Cerebellar nuclear complex (tissue), 1 donor: ENCODE results near the gene USE1.

ENCODE experiments used
- DNase-seq, 2 experiments: peaks; one replicate each; lab custom pipeline; 2025; lab: John Stamatoyannopoulos, UW

Gene USE1

DNA sequence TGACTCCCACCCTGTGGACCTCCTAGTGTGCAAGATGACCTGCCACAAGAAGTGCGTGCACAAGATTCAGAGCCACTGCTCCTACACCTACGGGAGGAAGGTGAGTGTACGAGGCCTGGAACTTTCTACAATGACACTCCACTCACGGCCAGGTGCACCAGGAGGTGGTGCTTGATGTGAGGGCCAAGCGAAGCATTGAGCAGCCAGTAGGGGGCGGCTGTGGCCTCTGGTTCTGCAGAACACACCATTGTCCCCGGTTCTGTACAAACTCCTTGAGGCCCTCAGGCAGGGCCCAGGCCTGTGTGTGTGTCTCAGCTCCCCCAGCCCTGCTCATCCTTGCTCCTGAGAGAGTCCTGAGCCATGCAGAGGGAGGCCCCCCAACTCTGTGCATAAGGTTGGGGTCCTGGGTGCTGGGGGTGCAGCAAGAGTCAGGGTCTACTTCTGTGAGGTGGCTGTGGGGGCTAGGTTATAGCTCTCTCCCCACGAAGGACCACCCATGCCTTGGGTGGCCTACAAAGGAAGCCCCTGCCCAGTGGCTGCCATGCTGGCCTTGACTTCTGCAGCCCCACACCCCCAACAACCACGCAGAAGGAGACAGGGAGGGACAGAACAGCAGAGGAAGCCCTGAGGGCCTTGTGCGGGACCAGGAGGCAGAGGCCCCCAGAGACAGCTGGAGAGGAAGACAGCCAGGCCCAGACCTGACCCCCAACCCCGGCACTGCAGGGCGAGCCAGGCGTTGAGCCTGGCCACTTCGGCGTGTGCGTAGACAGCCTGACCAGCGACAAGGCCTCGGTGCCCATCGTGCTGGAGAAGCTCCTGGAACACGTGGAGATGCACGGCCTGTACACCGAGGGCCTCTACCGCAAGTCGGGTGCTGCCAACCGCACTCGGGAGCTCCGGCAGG lies 9.7 kb upstream of the USE1 start:
- DNase-seq: no peak

DNA sequence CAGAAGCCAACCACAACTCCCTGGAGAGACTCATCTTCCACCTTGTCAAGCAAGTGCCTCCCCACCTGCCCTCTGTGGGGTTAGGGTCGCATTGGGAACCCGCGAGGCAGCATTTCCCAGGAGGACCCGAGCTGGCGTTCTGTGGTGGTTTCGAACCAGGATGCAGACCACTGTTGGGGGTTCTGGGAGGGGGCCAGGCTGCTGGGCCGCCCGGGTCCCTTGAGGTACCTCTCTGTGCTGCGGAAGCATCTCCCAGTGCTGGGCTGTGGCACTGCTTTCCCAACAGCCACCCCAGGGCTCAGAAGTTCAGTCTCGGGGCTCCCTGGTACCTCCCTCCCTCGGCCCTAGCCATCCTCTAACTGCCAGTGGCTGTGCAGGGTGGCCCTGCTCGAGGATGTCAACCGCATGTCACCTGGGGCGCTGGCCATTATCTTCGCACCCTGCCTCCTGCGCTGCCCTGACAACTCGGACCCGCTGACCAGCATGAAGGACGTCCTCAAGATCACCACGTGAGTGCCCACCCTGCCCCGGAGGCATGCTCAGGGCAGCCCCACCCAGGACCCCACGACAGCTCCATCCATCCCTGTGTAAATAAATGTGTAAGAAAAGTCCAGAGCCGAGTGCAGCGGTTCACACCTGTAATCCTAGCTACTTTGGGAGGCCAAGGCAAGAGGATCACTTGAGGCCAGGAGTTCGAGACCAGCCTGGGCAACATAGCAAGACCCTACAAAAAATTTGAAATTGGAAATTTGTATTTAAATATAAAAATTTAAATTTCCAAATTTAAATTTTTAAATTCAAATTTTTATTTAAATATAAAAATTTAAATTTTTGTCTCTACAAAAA lies 8.2 kb upstream of the USE1 start:
- no peak for DNase-seq

DNA sequence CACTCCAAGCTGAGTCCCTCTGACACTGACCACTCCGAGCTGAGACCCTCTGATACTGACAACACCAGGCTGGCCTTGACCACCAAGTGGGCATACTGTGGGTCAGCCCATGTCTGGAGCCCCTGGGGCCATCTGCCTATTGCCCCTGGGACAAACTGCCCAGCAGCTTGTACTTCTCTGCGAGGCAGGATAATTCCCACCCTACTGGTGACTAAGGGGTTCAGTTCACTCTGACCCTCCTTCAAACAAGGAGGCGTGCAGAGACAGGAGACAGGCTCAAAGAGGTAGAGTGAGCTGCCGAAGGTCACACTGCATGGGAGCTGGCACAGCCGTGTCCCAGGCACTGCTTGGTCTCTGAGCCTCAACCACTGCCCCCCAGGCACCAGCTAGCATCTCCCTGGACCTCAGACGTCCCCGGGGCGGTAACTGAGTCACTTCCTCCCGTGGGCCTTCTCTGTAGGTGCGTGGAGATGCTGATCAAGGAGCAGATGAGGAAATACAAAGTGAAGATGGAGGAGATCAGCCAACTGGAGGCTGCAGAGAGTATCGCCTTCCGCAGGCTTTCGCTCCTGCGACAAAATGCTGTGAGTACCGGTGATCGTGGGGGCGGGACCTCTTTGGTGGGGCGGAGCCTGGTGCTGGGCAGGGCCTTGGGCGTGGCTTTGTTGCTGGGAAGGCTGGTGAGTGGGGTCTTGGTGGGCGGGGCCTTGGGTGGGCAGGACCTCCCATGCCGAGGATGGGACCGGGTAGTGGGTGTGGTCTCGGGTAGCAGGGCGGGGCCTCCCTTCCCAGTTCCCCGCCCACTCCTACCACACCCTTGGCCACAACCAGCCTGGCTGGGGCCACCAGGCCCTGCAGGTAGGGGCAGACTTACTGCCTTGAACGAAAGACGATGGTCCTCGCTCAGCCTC lies 5.8 kb upstream of the USE1 start:
- DNase-seq: no peak

DNA sequence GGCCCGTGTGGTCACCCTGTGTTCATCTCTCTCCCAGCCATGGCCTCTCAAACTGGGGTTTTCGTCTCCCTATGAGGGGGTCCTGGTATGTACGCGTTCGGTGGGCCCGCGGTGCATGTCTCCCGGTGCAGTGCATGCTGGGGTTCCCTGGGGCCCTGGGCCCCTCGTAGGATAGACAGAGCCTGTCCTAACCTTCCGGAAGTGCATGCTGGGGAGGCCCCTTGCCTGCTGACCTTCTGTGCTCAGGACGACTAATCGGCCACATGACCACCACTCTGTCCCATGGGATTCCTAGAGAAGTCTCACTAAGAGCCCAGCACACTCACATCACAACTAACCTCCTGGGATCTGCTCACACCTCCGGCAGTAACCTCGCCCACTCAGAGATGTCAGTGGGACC lies 4.9 kb upstream of the USE1 start:
- DNase-seq: no peak

DNA sequence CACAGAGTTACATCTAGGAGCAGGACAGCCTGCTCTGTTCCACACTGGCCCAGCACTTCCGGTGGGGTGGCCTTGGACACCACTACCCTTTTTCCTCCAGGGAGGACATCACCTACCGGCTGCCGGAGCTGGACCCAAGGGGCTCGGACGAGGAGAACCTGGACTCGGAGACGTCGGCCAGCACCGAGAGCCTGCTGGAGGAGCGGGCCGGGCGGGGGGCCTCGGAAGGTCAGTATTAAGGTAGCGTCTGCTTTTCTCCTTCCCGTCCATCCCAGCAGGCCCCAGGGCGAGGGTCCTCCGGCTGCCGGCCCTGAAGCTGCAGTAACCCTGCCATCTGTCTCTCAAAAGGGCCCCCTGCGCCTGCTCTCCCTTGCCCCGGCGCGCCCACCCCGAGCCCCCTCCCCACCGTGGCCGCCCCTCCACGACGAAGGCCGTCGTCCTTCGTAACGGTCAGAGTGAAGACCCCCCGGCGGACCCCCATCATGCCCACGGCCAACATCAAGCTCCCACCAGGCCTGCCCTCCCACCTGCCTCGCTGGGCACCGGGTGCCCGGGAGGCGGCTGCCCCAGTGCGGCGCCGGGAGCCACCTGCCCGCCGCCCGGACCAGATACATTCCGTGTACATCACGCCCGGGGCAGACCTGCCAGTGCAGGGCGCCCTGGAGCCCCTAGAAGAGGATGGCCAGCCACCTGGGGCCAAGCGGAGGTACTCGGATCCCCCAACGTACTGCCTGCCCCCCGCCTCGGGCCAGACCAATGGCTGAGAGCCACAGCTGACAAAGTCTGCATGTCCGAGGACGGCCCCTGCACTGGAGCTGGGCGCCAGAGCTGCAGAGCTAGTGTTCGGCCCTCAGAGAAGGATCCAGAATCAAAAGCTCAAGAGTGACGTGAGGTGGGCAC lies 3.4 kb upstream of the USE1 start:
- no peak for DNase-seq

DNA sequence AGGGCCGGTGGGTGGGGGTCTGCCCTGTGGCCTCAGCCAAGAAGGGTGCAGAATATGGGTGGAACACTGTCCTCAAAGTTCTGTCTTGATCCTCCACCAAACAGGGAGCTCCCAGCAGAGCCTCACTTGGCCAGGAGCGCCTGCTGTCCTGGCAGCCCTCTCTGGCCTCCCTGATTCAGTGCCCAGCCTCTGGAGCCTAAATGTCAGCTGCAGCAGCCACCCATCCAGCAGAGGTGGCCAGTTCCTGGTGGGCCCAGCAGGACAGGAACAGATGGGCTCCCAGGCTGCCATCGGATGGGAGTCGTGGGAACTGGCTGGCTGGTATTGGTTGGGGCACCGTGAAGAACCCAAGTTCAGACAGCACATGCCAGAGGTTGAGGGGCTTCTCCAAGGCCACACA lies 1.8 kb upstream of the USE1 start:
- DNase-seq: no peak

DNA sequence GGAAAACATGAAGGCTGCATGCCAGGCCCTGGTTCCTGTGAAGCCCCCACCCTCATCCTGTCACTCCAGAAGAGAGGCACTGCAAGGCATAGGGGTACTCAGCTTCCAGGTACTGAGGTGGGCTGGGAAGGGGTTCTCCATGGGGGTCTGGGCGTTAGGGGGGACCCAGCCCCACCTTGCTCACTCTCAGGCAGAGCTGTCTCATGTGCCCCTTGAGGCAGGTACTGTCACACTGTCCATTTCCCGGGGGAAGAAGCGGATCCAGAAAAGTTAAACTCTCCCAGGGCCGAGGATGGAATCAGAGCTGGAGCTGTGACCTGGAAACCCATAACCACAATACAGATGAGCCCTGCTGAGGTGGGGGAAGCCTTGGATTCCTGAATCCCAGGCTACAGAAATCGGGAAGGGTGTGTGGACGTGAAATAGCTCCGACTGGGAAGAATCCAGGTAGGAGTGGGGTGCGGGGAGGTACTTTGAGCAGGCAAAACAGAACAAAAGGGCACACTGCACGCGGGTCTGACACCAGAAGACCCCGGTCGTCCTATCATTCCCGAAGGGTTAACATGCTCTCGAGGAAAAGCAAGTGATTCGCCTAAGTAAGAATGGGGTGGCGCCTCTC lies 540 bp upstream of the USE1 start:
- no peak for DNase-seq

DNA sequence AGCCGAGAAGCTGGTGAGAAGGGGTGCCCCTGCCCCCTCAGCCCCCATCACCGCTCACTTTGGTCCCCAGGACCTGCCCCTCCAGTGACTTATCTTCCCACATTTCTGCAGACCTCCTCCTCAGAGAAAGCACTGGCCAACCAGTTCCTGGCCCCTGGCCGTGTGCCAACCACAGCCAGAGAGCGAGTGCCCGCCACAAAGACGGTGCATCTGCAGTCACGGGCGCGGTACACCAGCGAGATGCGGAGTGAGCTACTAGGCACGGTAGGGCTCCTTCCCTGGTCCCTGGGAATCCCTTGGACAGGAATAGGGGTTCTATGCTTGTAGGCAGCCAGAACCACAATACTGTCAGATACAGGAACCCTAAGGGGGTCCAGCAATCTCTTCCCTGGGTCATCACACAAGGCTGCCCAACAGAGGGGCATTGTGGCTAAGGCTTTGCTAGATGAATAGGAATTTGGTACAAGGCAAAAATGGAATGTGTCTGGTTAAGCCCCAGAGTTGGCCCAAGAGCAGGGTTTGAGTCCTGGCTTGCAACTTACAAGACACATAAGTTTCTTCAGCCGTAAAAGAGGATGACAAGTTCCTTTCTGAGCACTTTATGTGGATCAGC lies 1.0 kb downstream of the USE1 start:
- DNase-seq: no peak

DNA sequence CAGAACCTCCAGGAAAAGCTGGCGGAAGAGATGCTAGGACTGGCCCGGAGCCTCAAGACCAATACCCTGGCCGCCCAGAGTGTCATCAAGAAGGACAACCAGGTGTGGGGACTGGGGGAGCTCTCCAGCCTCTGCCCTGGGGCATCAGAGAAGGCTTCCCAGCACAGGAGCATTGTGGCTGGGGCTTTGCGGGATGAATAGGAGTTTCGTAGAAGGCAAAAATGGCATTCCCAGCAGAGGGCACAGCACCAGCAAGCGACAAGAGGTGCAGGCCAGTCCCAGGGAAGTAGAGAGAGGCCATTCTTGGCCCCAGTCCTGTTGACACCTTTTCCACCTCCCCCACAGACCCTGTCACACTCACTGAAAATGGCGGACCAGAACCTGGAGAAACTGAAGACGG lies 4.1 kb downstream of the USE1 start:
- DNase-seq: no peak

DNA sequence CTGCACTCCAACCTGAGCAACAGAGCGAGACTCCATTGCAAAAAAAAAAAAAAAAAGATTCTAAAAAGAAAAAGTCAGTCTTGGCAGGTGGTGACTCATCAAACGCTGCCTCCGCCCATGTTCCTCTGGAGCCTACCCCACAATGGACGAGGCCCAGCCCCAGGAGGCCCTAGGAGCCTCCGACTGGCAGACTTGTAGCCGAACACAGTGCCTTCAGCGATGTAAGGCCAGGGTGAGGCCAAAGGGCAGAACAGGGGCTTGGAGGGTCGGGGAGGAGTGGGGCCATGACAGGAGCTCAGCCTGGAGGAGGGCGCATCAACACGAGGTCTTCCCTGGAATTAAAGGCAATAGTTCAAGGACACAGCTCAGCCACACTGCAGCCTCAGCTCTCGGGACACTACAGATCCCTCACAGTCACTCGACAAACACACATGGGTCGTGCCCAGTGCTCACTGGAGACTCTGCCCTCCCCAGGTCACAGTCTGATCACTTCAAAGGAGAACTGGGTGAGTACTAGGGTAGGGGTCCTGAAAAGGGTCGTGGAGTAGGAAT lies 5.1 kb downstream of the USE1 start:
- no peak for DNase-seq

DNA sequence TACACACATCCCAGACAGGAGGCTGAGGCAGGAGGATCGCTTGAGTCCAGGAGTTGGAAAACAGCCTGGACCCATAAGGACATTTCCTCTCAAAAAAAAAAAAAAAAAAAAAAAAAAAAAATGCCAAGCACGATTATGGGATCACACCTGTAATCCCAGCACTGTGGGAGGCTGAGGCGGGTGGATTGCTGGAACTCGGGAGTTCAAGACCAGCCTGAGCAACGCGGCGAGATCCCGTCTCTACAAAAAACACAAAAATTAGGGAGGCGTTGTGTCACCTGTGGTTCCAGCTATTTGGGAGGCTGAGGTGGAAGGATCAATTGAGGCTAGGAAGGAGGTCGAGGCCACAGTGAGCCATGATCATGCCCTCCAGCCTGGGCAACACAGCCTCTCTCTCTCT lies 9.9 kb downstream of the USE1 start:
- no peak for DNase-seq

DNA sequence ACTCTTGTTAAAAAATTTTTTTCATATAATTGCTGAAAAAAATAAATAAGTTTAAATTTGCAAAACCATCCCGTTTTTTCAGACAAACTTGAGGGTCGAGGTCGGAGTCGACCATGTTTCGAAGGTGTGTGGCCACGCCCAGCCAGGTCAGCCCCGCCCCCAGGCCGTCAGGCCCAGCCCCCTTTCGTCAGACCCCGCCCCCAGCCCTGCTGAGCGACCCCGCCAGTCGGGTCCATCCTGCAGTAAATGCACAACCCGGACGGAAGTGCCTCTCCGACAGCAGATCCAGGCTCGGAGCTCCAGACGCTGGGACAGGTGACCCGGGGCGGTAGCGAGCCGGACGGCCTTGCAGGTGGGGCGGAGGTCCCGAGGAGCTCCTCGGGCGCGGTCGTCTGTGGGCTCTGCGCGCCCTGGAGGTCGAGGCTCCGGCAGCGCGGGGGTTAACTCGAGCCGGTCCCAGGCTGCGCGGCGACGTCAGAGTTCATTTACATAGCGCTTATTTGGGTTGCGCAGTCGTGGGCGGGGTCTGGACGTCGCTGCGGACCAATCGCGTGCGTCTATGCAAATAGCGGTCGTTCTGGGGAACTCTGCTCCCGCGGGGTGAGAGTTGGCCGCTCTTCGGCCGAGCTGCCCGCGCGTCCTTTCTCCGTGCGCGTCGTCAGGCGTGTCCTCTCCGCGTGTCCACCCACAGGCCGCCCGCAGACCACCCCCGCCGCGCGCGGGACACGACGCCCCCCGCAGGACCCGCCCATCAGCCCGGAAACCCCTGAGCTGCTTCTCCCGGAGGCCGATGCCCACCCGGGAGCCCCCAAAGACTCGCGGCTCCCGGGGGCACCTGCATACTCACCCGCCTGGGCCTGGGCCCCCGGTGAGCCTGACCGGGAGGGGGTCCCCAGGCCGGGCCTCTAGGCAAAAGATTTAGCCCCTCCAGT lies 11.1 kb downstream of the USE1 start, which contains the start of gene OCEL1:
TSS of gene OCEL1 (plus strand) at position 225 of the 932 bp plus-strand sequence. CDS start at position 247, 22 bp downstream.
- peak; percentile 94 to 97 for DNase-seq

DNA sequence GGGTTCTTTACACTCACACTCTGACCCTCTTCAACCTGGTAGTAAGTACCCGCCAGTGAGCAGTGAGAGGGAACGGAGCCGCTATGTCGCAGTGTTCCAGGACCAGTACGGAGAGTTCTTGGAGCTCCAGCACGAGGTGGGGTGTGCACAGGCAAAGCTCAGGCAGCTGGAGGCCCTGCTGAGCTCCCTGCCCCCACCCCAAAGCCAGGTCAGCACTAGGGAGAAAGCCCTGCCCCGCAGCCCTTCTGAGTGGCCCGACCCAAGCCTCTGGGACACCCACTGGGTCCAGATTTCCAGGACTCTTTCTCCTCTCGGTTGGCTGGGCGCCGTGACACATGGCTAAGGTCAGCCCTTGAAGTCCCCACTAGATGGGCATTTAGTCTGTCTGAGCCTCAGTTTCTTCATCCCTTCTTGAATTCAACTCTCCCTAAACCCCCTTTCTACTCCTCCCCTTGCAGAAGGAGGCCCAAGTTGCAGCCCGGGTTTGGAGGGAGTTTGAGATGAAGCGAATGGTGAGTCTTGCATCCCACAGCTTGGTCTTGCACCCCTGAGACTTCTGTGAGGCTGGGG lies 12.7 kb downstream of the USE1 start:
- no peak for DNase-seq

DNA sequence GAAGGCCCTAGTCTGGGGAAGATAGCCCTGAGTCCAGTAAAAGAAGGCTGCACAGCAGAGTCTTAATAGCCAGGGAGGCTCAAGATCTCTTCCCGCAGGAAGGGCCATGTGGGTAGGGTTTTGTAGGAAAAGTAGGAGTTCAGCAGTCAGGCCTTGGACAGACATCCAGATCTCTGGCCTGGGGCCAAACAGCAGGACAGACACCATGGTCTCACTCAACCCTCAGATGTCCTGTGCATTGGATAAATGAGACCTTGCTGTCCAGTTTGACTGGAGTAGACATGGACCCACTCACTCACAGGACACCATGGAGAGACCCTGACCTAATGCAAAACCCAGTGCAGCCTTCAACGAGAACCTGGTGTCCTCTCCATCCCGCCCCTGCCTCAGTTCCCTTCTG lies 14.7 kb downstream of the USE1 start:
- no peak for DNase-seq

DNA sequence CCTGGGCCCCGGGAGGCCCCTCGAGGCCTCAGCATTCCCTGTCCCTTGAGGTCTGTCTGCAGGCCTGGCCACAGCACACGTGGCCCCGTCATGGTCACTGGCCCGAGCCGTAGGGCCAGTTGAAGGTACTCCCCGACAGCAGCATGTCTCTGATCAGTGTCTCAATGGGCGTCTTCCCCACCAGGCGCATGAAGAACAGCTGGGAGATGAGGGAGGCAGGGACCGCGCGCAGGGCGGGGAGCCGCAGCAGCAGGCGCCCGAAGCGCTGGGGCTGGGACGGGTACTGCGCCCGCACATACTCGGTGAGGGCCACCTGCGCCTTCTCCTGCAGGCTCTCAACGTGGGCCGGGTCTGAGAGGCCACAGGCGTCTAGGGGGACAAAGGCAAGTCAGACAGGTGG lies 17.1 kb downstream of the USE1 start:
- DNase-seq: no peak

DNA sequence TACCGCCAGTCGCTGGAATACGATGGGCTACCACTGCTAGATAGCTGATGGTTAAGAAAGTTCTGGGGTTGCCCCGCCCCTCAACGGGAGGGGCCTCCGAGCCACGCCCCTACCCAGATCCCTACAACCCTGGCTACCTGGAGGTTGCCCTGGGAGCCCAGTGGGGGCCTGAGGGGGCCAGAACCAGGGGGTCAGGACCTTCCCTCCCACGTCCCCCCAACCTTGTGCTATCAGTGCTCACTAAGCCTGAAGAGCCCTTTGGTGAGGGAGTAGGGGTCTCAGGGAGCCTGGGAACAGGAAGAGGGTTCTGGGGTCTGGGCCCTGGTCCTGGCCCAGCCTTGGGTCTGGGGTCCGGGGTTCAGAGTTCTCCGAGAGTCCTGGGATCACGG lies 19.7 kb downstream of the USE1 start:
- DNase-seq: no peak

DNA sequence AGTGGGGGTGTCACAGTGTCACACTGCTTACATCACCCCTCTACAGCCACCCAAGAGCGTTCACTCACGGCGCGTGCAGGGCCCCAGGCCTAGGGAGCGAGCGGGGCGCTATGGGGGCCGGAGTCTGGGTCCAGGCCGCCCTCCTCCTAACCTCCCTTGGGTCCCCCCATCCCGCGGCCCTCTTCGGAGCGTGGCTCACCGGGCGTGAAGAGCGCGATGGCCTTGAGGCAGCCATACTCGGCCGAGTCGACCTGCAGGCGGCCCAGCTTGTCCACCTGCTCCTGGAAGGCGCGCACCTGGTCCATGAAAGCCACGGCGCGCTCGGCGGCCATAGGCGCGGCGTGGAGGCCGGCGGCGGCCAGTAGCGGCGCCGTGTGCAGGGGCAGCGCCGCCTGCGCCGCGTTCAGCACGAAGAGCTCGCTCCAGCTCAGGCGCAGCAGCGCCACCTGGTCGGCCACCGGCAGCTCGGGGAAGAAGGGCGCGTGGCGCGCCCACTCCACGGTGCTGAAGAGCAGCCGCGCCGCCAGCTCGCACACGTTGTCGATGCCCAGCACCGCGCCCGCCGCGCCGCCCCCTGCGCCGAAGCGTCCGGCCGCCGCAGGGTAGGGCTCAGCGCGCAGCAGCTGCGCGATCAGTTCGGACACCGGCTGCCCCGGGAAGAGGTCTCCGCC lies 20.3 kb downstream of the USE1 start:
- DNase-seq: peak in 1 of 2 experiments; percentile 11
